HTERT RPE-1 (cell line): Measurements from ENCODE around the gene C9orf153.
"Not testable (repeated sequence)": the region's sequence is repeated elsewhere in the genome, so short reads cannot be mapped to it uniquely, and the experiment has no call there.

Experiments
- in situ Hi-C: fragments of 300-500 bp; cut with MboI; formaldehyde crosslinking; loops from 4 replicates; pipeline ENCODE4 v1.14.3; 2020; ENCODE audit warnings: low sequenced_read_pairs

C9orf153 gene

DNA sequence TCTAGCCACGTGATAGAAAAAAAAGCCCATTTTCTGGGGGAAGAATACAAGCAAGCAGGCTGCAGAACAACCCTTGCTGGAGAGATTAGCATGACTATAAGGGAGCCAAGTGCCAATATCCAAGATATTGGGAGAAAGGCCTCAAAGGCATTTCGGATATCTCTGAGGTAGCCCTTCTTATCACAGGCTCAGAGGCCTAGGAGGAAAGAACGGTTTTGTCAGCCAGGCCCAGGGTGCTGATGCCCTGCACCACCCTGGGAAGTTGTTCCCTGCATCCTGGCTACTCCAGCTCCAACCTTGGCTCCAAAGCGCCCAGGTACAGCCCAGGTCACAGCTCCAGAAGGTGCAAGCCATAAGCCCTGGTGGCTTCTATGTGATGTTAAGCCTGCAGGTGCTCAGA is 66.4 kb downstream of the C9orf153 start:
- in situ Hi-C loops: no loop called here

- in situ Hi-C loops: not testable (repeated sequence)
These were observed 68.8 kb downstream of the C9orf153 start for GRCh38 chr9:86190700-86191099.

DNA sequence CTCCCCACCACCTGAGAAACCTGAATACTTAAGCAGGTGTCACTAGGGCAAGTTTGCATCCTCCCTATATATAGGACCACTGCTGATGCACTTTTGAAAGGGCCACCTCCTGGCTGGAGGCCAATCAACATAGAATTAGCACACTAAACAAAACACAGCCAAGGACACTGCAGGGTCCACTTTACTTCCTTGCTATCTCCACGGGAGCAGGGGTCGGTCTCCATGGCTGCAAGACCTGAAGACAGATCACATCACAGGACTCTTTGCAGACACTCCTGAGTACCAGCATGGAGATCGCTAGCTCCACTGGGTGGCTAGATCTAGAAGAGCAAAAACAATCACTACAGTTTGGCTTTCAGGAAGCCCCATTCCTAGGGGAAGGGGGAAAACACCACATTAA is 72.3 kb downstream of the C9orf153 start:
- in situ Hi-C loops: no loop called here

- in situ Hi-C loops: no loop called here
These were observed 72.8 kb downstream of the C9orf153 start for GRCh38 chr9:86186696-86187095.

GRCh38 chr9:86185872-86186271 is 73.6 kb downstream of the C9orf153 start:
- in situ Hi-C loops: no loop called here

DNA sequence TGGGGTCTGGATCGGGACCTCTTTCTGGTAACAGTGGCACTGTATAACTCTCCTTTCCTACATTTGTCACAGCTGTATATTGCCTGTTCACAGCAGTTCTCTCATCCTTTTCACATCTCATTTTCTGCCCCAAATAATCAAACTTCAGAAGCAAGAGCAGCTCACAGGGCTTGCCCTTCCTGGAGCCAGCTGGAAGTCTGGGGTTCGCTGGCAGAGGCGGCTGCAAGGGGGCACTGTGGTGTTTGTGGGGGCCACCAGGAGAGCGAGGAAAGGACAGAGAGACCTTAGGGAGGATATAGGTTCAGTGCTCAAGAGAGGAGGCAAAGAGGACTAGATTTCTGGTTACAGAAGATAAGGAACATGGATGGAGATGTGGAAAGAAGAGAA is 75.3 kb downstream of the C9orf153 start:
- in situ Hi-C loops: no loop called here

- in situ Hi-C loops: no loop called here
These were observed 76.0 kb downstream of the C9orf153 start for GRCh38 chr9:86183229-86184137.

DNA sequence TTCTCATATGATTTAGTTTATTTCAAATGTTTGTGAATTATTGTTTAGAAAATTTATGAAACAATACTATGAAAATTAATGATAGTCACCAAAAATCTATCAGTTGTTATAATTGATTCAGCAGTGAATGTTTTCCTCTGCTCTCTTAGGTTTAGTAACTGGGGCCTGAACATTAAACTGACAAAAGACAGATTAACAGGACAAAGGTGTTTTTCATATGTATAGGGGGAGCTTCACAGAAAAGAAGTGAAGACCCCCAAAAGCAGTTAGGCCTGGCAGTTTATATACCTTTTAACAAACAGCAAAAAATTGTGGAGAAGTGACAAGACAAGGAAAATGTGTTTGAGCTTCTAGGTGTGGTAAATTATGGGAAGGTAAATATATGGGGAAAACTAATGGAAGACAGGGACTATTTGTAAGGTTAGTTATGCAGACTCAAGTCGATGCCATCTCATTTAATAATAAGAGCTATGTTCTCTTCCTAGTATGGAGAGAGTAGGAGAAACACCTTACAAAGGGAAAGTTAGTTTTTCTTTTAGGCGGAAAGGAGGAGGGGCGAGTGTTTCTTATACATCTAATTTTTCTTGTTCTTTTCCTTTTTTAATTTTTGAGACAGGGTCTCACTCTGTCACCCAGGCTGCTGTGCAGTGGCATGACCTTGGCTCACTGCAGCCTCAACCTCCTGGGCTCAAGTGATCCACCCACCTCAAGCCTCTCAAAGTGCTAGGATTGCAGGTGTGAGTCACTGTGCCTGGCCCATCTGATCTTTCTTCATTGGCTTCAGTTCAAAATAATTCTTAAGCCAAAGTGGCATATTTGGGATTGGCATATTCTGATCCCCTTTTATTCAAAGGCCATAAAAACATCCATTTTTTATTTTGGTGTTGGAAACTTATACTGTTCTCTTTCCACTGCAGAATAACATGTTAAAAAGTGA is 77.8 kb downstream of the C9orf153 start:
- in situ Hi-C loops: no loop called here

DNA sequence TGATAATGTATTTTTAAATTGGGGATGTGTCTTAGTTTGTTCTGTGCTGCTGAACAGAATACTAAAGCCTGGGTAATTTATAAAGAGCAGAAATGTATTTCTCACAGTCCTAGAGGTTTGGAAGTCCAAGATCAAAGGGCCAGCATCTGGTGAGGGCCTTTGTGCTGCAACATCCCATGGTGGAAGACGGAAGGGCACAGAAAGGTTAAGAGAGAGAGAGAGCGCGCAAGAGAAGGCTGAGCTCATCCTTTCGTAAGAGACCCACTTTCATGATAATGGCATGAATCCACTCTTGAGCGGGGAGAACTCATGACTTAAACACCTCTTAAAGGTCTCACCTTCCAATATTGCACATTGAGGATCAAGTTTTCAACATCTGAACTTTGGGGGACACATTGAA is 81.0 kb downstream of the C9orf153 start:
- in situ Hi-C loops: no loop called here

GRCh38 chr9:86177995-86178394 is 81.5 kb downstream of the C9orf153 start:
- in situ Hi-C loops: no loop called here

- in situ Hi-C loops: no loop called here
These were observed 83.0 kb downstream of the C9orf153 start for GRCh38 chr9:86176468-86176867.

- in situ Hi-C loops: no loop called here
These were observed 83.6 kb downstream of the C9orf153 start for GRCh38 chr9:86175743-86176456.

- in situ Hi-C loops: no loop called here
These were observed 84.2 kb downstream of the C9orf153 start for GRCh38 chr9:86175223-86175622.
